HepG2 (cell line): ENCODE measurements around the gene HADH. TPM values are rescaled to one million over a fixed set of nuclear protein-coding genes. Genes with fewer than 3 reads are reported as not detected.
A peak's percentile ranks its signal among the peaks of the same experiment; 100 is the strongest.

ENCODE experiments used
- PCBP2 ChIP-seq: fragments of 200-400 bp; formaldehyde crosslinking; optimal IDR thresholded peaks from 2 replicates; pipeline ENCODE3; 2018; ENCODE audit warnings: low read length, low read depth; ENCODE audit not compliant: poor library complexity, severe bottlenecking
- PITX1 ChIP-seq: sonication (generic); formaldehyde crosslinking; IDR thresholded peaks from 2 replicates; pipeline ENCODE4 v1.5.1; 2020; ENCODE audit warnings: mild to moderate bottlenecking, missing genetic modification reagents
- SMAD3 ChIP-seq: sonication (generic); formaldehyde crosslinking; IDR thresholded peaks from 2 replicates; pipeline ENCODE4 v1.4.0; 2020; ENCODE audit warnings: missing genetic modification reagents
- ZFP36L1 ChIP-seq: sonication (generic); formaldehyde crosslinking; IDR thresholded peaks from 2 replicates; pipeline ENCODE4 v1.8.0; 2022; ENCODE audit warnings: mild to moderate bottlenecking, missing genetic modification reagents, moderate library complexity
- ZNF124 ChIP-seq: sonication (generic); formaldehyde crosslinking; IDR thresholded peaks from 2 replicates; pipeline ENCODE4 v1.4.0; 2020; ENCODE audit warnings: missing genetic modification reagents
- polyA plus RNA-seq, 8 experiments: library from polyadenylated mRNA; depleted of rRNA in 3 of 8; stranded (reverse) in 7 of 8; unstranded in 1 of 8; fragments of >200 nt; fragmentation: Illumina TruSeq in 4 of 8; extraction: Trizol in 4 of 8; gene quantifications; 2 replicates each; pipeline versions ENCODE4 v1.2.1 to v1.2.3, GENCODE V29; 2011 to 2016; ENCODE audit warnings: low read depth in 4 of 8, missing spikeins in 1 of 8, mixed read lengths in 1 of 8; ENCODE audit not compliant: insufficient read depth in 1 of 8
- total RNA-seq, 5 experiments: library from RNA; depleted of rRNA; stranded (reverse); fragments of >200 nt; fragmentation: Illumina TruSeq; extraction: Trizol; gene quantifications; 2 replicates each; pipeline ENCODE4 v1.2.3, GENCODE V29; 2016; ENCODE audit warnings: low read depth in 1 of 5
- TF ChIP-seq, protein P1 (sequence below): sonication (generic); formaldehyde crosslinking; IDR thresholded peaks from 2 replicates; pipeline ENCODE4 v1.8.0; 2022; ENCODE audit warnings: mild to moderate bottlenecking, missing genetic modification reagents; ENCODE audit not compliant: insufficient replicate concordance
- TF ChIP-seq, protein P2 (sequence below), 2 experiments: fragments of 450-650 bp in 1 of 2; sonication (generic) in 1 of 2; formaldehyde crosslinking in 1 of 2; IDR thresholded peaks; 2 replicates each; pipeline versions ENCODE4 v1.6.1 to v1.8.0; 2016 to 2022; ENCODE audit warnings: antibody characterized with exemption in 1 of 2, mild to moderate bottlenecking in 1 of 2, missing genetic modification reagents in 1 of 2
- TF ChIP-seq, protein P3 (sequence below): sonication (generic); formaldehyde crosslinking; IDR thresholded peaks from 2 replicates; pipeline ENCODE4 v1.4.0; 2020; ENCODE audit warnings: mild to moderate bottlenecking, missing genetic modification reagents
- TF ChIP-seq, protein P4 (sequence below): sonication (generic); formaldehyde crosslinking; IDR thresholded peaks from 2 replicates; pipeline ENCODE4 v1.9.0; 2021; ENCODE audit warnings: missing genetic modification reagents, mild to moderate bottlenecking, borderline replicate concordance
- TF ChIP-seq, protein P5 (sequence below): sonication (generic); IDR thresholded peaks from 2 replicates; pipeline ENCODE4 v1.6.1; 2016; ENCODE audit warnings: low read depth, borderline replicate concordance
- TF ChIP-seq, protein P6 (sequence below): sonication (generic); formaldehyde crosslinking; IDR thresholded peaks from 2 replicates; pipeline ENCODE4 v1.8.1; 2023; ENCODE audit warnings: mild to moderate bottlenecking, moderate library complexity, missing genetic modification reagents

The HADH gene
- total and polyA plus RNA-seq, 2 of the 13 experiments (the other 11 are each of a cell fraction or from before 2014, with no cell fraction given) = 29.6 to 33.9 TPM

DNA sequence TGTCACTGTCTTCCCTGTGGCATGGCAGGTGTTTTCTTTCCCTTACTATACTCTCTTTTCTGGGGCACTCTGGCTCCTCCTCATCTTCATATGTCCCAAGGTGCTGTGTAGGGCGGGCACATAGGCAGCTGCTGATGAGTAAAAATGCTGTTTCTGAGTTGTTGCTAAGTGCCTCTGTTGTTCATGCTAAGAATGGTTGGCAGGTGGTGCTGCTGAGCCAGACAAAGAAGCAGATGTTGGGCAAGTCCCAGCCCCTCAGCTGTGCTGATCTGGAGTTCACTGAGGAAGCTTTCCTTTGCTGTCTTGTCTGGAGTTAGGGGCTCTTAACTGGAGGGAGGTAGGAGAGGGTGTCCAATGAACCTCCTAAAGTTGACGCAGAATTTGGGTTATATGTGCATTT is 40.6 kb downstream of the HADH start (continued):
- no peak for TF ChIP-seq PCBP2
- TF ChIP-seq, protein P1, sequence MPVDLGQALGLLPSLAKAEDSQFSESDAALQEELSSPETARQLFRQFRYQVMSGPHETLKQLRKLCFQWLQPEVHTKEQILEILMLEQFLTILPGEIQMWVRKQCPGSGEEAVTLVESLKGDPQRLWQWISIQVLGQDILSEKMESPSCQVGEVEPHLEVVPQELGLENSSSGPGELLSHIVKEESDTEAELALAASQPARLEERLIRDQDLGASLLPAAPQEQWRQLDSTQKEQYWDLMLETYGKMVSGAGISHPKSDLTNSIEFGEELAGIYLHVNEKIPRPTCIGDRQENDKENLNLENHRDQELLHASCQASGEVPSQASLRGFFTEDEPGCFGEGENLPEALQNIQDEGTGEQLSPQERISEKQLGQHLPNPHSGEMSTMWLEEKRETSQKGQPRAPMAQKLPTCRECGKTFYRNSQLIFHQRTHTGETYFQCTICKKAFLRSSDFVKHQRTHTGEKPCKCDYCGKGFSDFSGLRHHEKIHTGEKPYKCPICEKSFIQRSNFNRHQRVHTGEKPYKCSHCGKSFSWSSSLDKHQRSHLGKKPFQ (CRISPR knock-in tag) = no peak
- TF ChIP-seq, protein P2, sequence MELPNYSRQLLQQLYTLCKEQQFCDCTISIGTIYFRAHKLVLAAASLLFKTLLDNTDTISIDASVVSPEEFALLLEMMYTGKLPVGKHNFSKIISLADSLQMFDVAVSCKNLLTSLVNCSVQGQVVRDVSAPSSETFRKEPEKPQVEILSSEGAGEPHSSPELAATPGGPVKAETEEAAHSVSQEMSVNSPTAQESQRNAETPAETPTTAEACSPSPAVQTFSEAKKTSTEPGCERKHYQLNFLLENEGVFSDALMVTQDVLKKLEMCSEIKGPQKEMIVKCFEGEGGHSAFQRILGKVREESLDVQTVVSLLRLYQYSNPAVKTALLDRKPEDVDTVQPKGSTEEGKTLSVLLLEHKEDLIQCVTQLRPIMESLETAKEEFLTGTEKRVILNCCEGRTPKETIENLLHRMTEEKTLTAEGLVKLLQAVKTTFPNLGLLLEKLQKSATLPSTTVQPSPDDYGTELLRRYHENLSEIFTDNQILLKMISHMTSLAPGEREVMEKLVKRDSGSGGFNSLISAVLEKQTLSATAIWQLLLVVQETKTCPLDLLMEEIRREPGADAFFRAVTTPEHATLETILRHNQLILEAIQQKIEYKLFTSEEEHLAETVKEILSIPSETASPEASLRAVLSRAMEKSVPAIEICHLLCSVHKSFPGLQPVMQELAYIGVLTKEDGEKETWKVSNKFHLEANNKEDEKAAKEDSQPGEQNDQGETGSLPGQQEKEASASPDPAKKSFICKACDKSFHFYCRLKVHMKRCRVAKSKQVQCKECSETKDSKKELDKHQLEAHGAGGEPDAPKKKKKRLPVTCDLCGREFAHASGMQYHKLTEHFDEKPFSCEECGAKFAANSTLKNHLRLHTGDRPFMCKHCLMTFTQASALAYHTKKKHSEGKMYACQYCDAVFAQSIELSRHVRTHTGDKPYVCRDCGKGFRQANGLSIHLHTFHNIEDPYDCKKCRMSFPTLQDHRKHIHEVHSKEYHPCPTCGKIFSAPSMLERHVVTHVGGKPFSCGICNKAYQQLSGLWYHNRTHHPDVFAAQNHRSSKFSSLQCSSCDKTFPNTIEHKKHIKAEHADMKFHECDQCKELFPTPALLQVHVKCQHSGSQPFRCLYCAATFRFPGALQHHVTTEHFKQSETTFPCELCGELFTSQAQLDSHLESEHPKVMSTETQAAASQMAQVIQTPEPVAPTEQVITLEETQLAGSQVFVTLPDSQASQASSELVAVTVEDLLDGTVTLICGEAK (IDR thresholded peaks at IDR 0.05) = no peak
- TF ChIP-seq, protein P2 (CRISPR knock-in tag; IDR thresholded peaks at IDR 0.05) = no peak
- no peak for TF ChIP-seq ZFP36L1 (CRISPR knock-in tag)
- TF ChIP-seq PITX1 (CRISPR knock-in tag) = no peak
- TF ChIP-seq, protein P3, sequence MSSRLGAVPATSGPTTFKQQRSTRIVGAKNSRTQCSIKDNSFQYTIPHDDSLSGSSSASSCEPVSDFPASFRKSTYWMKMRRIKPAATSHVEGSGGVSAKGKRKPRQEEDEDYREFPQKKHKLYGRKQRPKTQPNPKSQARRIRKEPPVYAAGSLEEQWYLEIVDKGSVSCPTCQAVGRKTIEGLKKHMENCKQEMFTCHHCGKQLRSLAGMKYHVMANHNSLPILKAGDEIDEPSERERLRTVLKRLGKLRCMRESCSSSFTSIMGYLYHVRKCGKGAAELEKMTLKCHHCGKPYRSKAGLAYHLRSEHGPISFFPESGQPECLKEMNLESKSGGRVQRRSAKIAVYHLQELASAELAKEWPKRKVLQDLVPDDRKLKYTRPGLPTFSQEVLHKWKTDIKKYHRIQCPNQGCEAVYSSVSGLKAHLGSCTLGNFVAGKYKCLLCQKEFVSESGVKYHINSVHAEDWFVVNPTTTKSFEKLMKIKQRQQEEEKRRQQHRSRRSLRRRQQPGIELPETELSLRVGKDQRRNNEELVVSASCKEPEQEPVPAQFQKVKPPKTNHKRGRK (CRISPR knock-in tag) = no peak
- TF ChIP-seq, protein P4, sequence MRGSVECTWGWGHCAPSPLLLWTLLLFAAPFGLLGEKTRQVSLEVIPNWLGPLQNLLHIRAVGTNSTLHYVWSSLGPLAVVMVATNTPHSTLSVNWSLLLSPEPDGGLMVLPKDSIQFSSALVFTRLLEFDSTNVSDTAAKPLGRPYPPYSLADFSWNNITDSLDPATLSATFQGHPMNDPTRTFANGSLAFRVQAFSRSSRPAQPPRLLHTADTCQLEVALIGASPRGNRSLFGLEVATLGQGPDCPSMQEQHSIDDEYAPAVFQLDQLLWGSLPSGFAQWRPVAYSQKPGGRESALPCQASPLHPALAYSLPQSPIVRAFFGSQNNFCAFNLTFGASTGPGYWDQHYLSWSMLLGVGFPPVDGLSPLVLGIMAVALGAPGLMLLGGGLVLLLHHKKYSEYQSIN (CRISPR knock-in tag) = no peak
- TF ChIP-seq, protein P5, sequence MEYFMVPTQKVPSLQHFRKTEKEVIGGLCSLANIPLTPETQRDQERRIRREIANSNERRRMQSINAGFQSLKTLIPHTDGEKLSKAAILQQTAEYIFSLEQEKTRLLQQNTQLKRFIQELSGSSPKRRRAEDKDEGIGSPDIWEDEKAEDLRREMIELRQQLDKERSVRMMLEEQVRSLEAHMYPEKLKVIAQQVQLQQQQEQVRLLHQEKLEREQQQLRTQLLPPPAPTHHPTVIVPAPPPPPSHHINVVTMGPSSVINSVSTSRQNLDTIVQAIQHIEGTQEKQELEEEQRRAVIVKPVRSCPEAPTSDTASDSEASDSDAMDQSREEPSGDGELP = 0 out of 2 replicates have a peak, but pooled peaks have one; percentile 10
- TF ChIP-seq SMAD3 = no peak
- TF ChIP-seq, protein P6, sequence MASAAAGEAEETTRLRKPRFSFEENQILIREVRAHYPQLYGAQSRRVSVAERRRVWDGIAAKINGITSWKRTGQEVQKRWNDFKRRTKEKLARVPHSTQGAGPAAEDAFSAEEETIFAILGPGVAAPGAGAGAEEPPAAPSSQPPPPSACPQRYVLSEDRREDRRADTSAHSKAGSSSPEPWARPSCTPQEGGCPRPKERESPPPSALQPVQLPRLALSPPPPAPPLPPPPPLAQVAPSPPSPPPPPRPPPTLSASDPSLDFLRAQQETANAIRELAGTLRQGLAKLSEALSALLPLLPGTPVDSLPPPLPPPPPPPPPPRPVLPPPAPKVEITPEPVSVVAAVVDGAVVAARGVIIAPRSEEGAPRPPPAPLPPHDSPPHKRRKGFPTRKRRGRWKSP (CRISPR knock-in tag) = no peak
- TF ChIP-seq ZNF124 (CRISPR knock-in tag) = no peak
